Neuronal stem cell (in vitro differentiated cells): ENCODE measurements around the gene FOXP4.
"Not testable (repeated sequence)": the region's sequence is repeated elsewhere in the genome, so short reads cannot be mapped to it uniquely, and the experiment has no call there.

ENCODE experiments used
- DNase-seq: peaks from one replicate; pipeline ENCODE4 v3.0.0-alpha.2; 2013; ENCODE audit warnings: low spot score
- H2AFZ ChIP-seq: one replicate; pipeline ENCODE4 v1.6.1; 2013; ENCODE audit warnings: mild to moderate bottlenecking, low read length, inconsistent platforms
- H2AK5ac ChIP-seq: 2 replicates; pipeline ENCODE4 v1.6.1; 2013; ENCODE audit warnings: low read depth, mild to moderate bottlenecking, inconsistent platforms, low read length, moderate library complexity, mixed read lengths
- H2BK120ac ChIP-seq: 2 replicates; pipeline ENCODE4 v1.6.1; 2013; ENCODE audit warnings: low read depth, mild to moderate bottlenecking, inconsistent platforms, low read length, moderate library complexity, mixed read lengths
- H2BK12ac ChIP-seq: one replicate; pipeline ENCODE4 v1.6.1; 2013; ENCODE audit warnings: low read length, inconsistent platforms
- H2BK15ac ChIP-seq: 2 replicates; pipeline ENCODE4 v1.6.1; 2013; ENCODE audit warnings: mild to moderate bottlenecking, low read length, inconsistent platforms, mixed read lengths
- H2BK5ac ChIP-seq: one replicate; pipeline ENCODE4 v1.6.1; 2013; ENCODE audit warnings: inconsistent platforms, mild to moderate bottlenecking, low read length, moderate library complexity
- H3K14ac ChIP-seq: one replicate; pipeline ENCODE4 v1.6.1; 2013; ENCODE audit warnings: low read length, inconsistent platforms
- H3K18ac ChIP-seq: 2 replicates; pipeline ENCODE4 v1.6.1; 2013; ENCODE audit warnings: low read length, inconsistent platforms
- H3K23ac ChIP-seq: 2 replicates; pipeline ENCODE4 v1.6.1; 2013; ENCODE audit warnings: low read depth, mild to moderate bottlenecking, mixed read lengths, low read length, inconsistent platforms; ENCODE audit not compliant: poor library complexity
- H3K27ac ChIP-seq: replicated peaks from 3 replicates; pipeline ENCODE4 v1.5.1; 2013; ENCODE audit warnings: low read length, inconsistent platforms
- H3K27me3 ChIP-seq, 3 experiments: 2 replicates each; pipeline ENCODE4 v1.6.1; 2013; ENCODE audit warnings: low read length in 3 of 3, mild to moderate bottlenecking in 2 of 3, inconsistent platforms in 1 of 3, low read depth in 1 of 3, mixed read lengths in 1 of 3, moderate library complexity in 1 of 3; ENCODE audit not compliant: control insufficient read depth in 3 of 3, insufficient read depth in 3 of 3
- H3K36me3 ChIP-seq, 2 donors: replicated peaks in 1 of 2; 2 replicates each; pipeline ENCODE4 v1.6.1; 2013; ENCODE audit warnings: low read length in 2 of 2; ENCODE audit not compliant: control insufficient read depth in 2 of 2, insufficient read depth in 2 of 2
- H3K4ac ChIP-seq: 2 replicates; pipeline ENCODE4 v1.6.1; 2013; ENCODE audit warnings: inconsistent platforms, mild to moderate bottlenecking, low read length, moderate library complexity
- H3K4me1 ChIP-seq, 2 donors: 1 replicate in 1 of 2; 2 replicates in 1 of 2; pipeline ENCODE4 v1.6.1; 2013; ENCODE audit warnings: low read length in 2 of 2, low read depth in 1 of 2; ENCODE audit not compliant: control insufficient read depth in 2 of 2, insufficient read depth in 1 of 2
- H3K4me2 ChIP-seq: one replicate; pipeline ENCODE4 v1.6.1; 2013; ENCODE audit warnings: mild to moderate bottlenecking, low read length, inconsistent platforms; ENCODE audit not compliant: insufficient read depth, poor library complexity, severe bottlenecking
- H3K4me3 ChIP-seq, 2 donors: 2 replicates each; pipeline ENCODE4 v1.5.1; 2013; ENCODE audit warnings: low read length in 2 of 2, mild to moderate bottlenecking in 2 of 2, inconsistent platforms in 1 of 2, moderate library complexity in 1 of 2
- H3K79me1 ChIP-seq: one replicate; pipeline ENCODE4 v1.6.1; 2013; ENCODE audit warnings: low read depth, mild to moderate bottlenecking, inconsistent platforms, low read length, moderate library complexity
- H3K9ac ChIP-seq: one replicate; pipeline ENCODE4 v1.6.1; 2013; ENCODE audit warnings: mild to moderate bottlenecking, low read depth, low read length, inconsistent platforms; ENCODE audit not compliant: poor library complexity
- H3K9me3 ChIP-seq, 2 donors: replicated peaks in 1 of 2; 2 replicates each; pipeline versions ENCODE3 to v1.6.1; 2013; ENCODE audit warnings: low read length in 2 of 2, mild to moderate bottlenecking in 2 of 2, inconsistent platforms in 1 of 2, low read depth in 1 of 2, mixed read lengths in 1 of 2, moderate library complexity in 1 of 2; ENCODE audit not compliant: control insufficient read depth in 2 of 2, insufficient read depth in 1 of 2
- H4K8ac ChIP-seq: one replicate; pipeline ENCODE4 v1.6.1; 2013; ENCODE audit warnings: low read depth, mild to moderate bottlenecking, inconsistent platforms, low read length, moderate library complexity
- H4K91ac ChIP-seq: one replicate; pipeline ENCODE4 v1.6.1; 2013; ENCODE audit warnings: low read length, low read depth, mild to moderate bottlenecking, inconsistent platforms; ENCODE audit not compliant: poor library complexity
- WGBS, 2 donors: extraction: QIAGEN DNeasy Blood & Tissue Kit; methylation state at CpG; one replicate each; pipeline ENCODE4 v1.1.7; 2013; ENCODE audit warnings: missing lambda C conversion rate in 2 of 2, mixed read lengths in 1 of 2; ENCODE audit not compliant: insufficient read length in 2 of 2, insufficient replicate concordance in 1 of 2; ENCODE audit errors: extremely low coverage in 2 of 2; 5-methylcytosine and 5-hydroxymethylcytosine counted together

Gene FOXP4

GRCh38 chr6:41618598-41618997, 72.4 kb downstream of the FOXP4 start:
- no peak overlapping the region for H2BK12ac ChIP-seq
- no peak overlapping the region for H3K18ac ChIP-seq
- no peak overlapping the region for H4K8ac ChIP-seq
- no peak overlapping the region for H3K23ac ChIP-seq
- H3K27ac ChIP-seq, result no peak overlapping the region
- no peak overlapping the region for H4K91ac ChIP-seq
- H3K9ac ChIP-seq, result no peak overlapping the region
- H3K14ac ChIP-seq, result no peak overlapping the region
- no peaks in the 10 kb centered on the region for H3K36me3 ChIP-seq
- H2BK15ac ChIP-seq, result no peak overlapping the region
- DNase-seq, result no peak
- WGBS, 2 donors, result 100% methylated on average over 1 of the region's 3 CpGs; no CpG with 5 or more reads in 1 of the 2 donors
- H3K4ac ChIP-seq, result no peak overlapping the region
- H2BK5ac ChIP-seq, result no peak overlapping the region
- no peak overlapping the region for H2AFZ ChIP-seq
- H3K27me3 ChIP-seq, result no peaks in the 10 kb centered on the region
- H2BK120ac ChIP-seq, result no peak overlapping the region
- H2AK5ac ChIP-seq, result no peak overlapping the region
- H3K4me1 ChIP-seq, result peaks cover 0 to 15% of the 10 kb centered on the region in 2 donors
- peaks cover 6 to 10% of the 10 kb centered on the region in 2 donors for H3K9me3 ChIP-seq
- H3K4me3 ChIP-seq, result no peak overlapping the region
- no peaks in the 10 kb centered on the region for H3K79me1 ChIP-seq
- H3K4me2 ChIP-seq, result no peak overlapping the region

- H3K4ac ChIP-seq, H3K4me3 ChIP-seq, H3K27me3 ChIP-seq, H3K27ac ChIP-seq, H3K79me1 ChIP-seq, H2BK15ac ChIP-seq, H3K36me3 ChIP-seq, H2AFZ ChIP-seq, H3K14ac ChIP-seq, H2BK12ac ChIP-seq, H2BK120ac ChIP-seq, H3K18ac ChIP-seq, H4K8ac ChIP-seq, H3K9me3 ChIP-seq, DNase-seq, H2AK5ac ChIP-seq, H2BK5ac ChIP-seq, H4K91ac ChIP-seq, H3K23ac ChIP-seq, H3K9ac ChIP-seq, H3K4me2 ChIP-seq: not testable (repeated sequence)
- WGBS, 2 donors, result no CpG with 5 or more reads among the region's 4 CpGs
- H3K4me1 ChIP-seq, result peaks cover 0 to 15% of the 10 kb centered on the region in 2 donors
These were observed 73.0 kb downstream of the FOXP4 start for GRCh38 chr6:41619193-41619592.

- Histone ChIP-seq H3K23ac (no peak overlapping the region), H3K27me3 (no peaks in the 10 kb centered on the region), H2BK12ac (no peak overlapping the region), H3K9ac (no peak overlapping the region), H3K14ac (no peak overlapping the region), H4K8ac (no peak overlapping the region), H3K18ac (no peak overlapping the region), H3K4me1 (peaks cover 0 to 15% of the 10 kb centered on the region in 2 donors), H3K4me2 (no peak overlapping the region), H2BK120ac (no peak overlapping the region), H2BK5ac (no peak overlapping the region), H2AK5ac (no peak overlapping the region), H3K4me3 (no peak overlapping the region), H2BK15ac (no peak overlapping the region), H2AFZ (peak overlapping the region; percentile 80), H3K79me1 (no peaks in the 10 kb centered on the region), H3K27ac (no peak overlapping the region), H3K9me3 (peaks cover 2 to 4% of the 10 kb centered on the region in 2 donors), H3K4ac (no peak overlapping the region), H3K36me3 (no peaks in the 10 kb centered on the region), H4K91ac (no peak overlapping the region)
- no peak for DNase-seq
These were observed 75.2 kb downstream of the FOXP4 start for GRCh38 chr6:41621367-41621766.

- H2BK12ac ChIP-seq, result no peak overlapping the region
- no peaks in the 10 kb centered on the region for H3K79me1 ChIP-seq
- H3K36me3 ChIP-seq, result no peaks in the 10 kb centered on the region
- H3K23ac ChIP-seq, result no peak overlapping the region
- no peak overlapping the region for H2BK15ac ChIP-seq
- DNase-seq, result no peak
- H4K91ac ChIP-seq, result no peak overlapping the region
- WGBS, 2 donors, result no CpG with 5 or more reads among the region's 2 CpGs
- no peak overlapping the region for H3K27ac ChIP-seq
- H3K4me1 ChIP-seq, result peaks cover 0 to 16% of the 10 kb centered on the region in 2 donors
- H4K8ac ChIP-seq, result no peak overlapping the region
- no peak overlapping the region for H3K4me2 ChIP-seq
- H3K4me3 ChIP-seq, result no peak overlapping the region
- no peak overlapping the region for H2BK5ac ChIP-seq
- no peak overlapping the region for H2BK120ac ChIP-seq
- peak overlapping the region; percentile 80 for H2AFZ ChIP-seq
- peaks cover 2 to 4% of the 10 kb centered on the region in 2 donors for H3K9me3 ChIP-seq
- H3K9ac ChIP-seq, result no peak overlapping the region
- no peak overlapping the region for H3K18ac ChIP-seq
- H3K27me3 ChIP-seq, result no peaks in the 10 kb centered on the region
- no peak overlapping the region for H3K4ac ChIP-seq
- H2AK5ac ChIP-seq, result no peak overlapping the region
- H3K14ac ChIP-seq, result no peak overlapping the region
These were observed 75.6 kb downstream of the FOXP4 start for GRCh38 chr6:41621802-41622201.
